Gastroesophageal sphincter (tissue), 4 donors: ENCODE results near the gene KIAA1217. TPM values are rescaled to one million over a fixed set of nuclear protein-coding genes. Genes with fewer than 3 reads are reported as not detected.

Source experiments
- ATAC-seq: fragments of 150-250 bp; one replicate; pipeline ENCODE4 v1.9.1; 2016; ENCODE audit warnings: mild to moderate bottlenecking, moderate library complexity
- H3K27ac ChIP-seq, 4 donors: fragments of 200-600 bp; sonication (generic) in 3 of 4; 1 replicate in 3 of 4; 2 replicates in 1 of 4; pipeline ENCODE4 v1.5.1; 2016 to 2019
- H3K27me3 ChIP-seq: fragments of 200-600 bp; sonication (generic); one replicate; pipeline ENCODE4 v1.5.1; 2019
- H3K36me3 ChIP-seq, 2 donors: fragments of 200-600 bp; sonication (generic); one replicate each; pipeline ENCODE4 v1.5.1; 2019; ENCODE audit warnings: control low read depth in 1 of 2
- H3K4me1 ChIP-seq, 3 donors: fragments of 200-600 bp; sonication (generic); 1 replicate in 2 of 3; 2 replicates in 1 of 3; pipeline ENCODE4 v1.5.1; 2016 to 2019; ENCODE audit warnings: control low read depth in 2 of 3
- H3K4me3 ChIP-seq, 2 donors: fragments of 200-600 bp; sonication (generic); one replicate each; pipeline ENCODE4 v1.5.1; 2019; ENCODE audit warnings: mild to moderate bottlenecking in 1 of 2, moderate library complexity in 1 of 2
- H3K9me3 ChIP-seq, 3 donors: fragments of 200-600 bp; sonication (generic); one replicate each; pipeline ENCODE4 v1.5.1; 2017 to 2019; ENCODE audit warnings: control low read depth in 2 of 3
- CTCF ChIP-seq, 4 experiments: fragments of 200-600 bp in 2 of 4; fragments of 450-650 bp in 2 of 4; sonication (generic) in 1 of 4; IDR thresholded peaks; one replicate each; pipeline ENCODE4 v1.5.1; 2017 to 2019; ENCODE audit warnings: antibody characterized with exemption in 4 of 4, mild to moderate bottlenecking in 2 of 4, moderate library complexity in 2 of 4
- EP300 ChIP-seq: sonication (generic); formaldehyde crosslinking; IDR thresholded peaks from one replicate; pipeline ENCODE4 v1.6.1; 2017; ENCODE audit warnings: antibody characterized with exemption, mild to moderate bottlenecking
- POLR2A ChIP-seq, 2 donors: fragments of 450-650 bp; IDR thresholded peaks; one replicate each; pipeline ENCODE4 v1.6.1; 2017; ENCODE audit warnings: antibody characterized with exemption in 2 of 2, mild to moderate bottlenecking in 2 of 2, moderate library complexity in 1 of 2
- POLR2AphosphoS5 ChIP-seq: sonication (generic); formaldehyde crosslinking; IDR thresholded peaks from one replicate; pipeline ENCODE4 v1.6.1; 2017; ENCODE audit warnings: antibody characterized with exemption
- WGBS, 2 donors: methylation state at CpG; one replicate each; pipeline ENCODE4 v1.1.5; 2018; ENCODE audit warnings: low coverage in 1 of 2; 5-methylcytosine and 5-hydroxymethylcytosine counted together
- total RNA-seq, 4 donors: library from RNA; depleted of rRNA; stranded (reverse); fragments of >200 nt; gene quantifications; one replicate each; pipeline ENCODE4 v1.1.0, GENCODE V29; 2016

Gene KIAA1217
- total RNA-seq, 4 donors from 2014 or later, result 9.7 to 15.3 (median 12.7) TPM

DNA sequence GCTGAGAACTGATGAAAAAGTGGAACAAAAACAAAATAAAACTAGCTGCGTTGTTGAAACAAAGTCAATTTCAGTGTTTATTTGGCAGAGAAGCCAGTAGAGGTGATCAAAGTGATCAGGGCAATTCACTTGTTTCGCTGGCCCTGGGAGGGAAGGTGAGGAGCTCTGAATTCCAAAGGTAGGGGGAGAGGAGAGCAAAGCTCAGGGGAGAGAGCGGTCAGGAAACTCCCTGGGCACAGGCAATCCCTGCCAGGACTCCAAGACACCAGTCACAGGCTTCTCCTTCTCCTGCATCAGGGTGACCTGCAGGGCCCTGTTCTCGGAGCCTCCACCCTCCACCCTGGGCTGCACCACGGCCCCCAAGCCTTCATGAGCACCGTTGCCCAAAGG is 6.8 kb upstream of the KIAA1217 start:
- H3K4me3 ChIP-seq, result no peak overlapping the region
- ATAC-seq, result no peak
- no peaks in the 10 kb centered on the region for H3K9me3 ChIP-seq
- H3K4me1 ChIP-seq, result peaks cover 0 to under 1% (median 0%) of the 10 kb centered on the region in 3 donors
- no peak overlapping the region for H3K27ac ChIP-seq
- WGBS, 2 donors, result 61 to 76% methylated on average over 3 to 6 of the region's 6 CpGs
- no peaks in the 10 kb centered on the region for H3K27me3 ChIP-seq
- no peaks in the 10 kb centered on the region for H3K36me3 ChIP-seq
- TF ChIP-seq CTCF (IDR thresholded peaks at IDR 0.05) (no peak), POLR2AphosphoS5 (no peak), POLR2A (IDR thresholded peaks at IDR 0.05) (no peak), EP300 (no peak)

GRCh38 chr10:24205821-24206220 is 3.1 kb upstream of the KIAA1217 start:
- H3K9me3 ChIP-seq, result no peaks in the 10 kb centered on the region
- WGBS, 2 donors, result 78 to 80% methylated on average over 6 of the region's 6 CpGs
- TF ChIP-seq CTCF (IDR thresholded peaks at IDR 0.05) (no peak), POLR2AphosphoS5 (no peak), EP300 (no peak), POLR2A (IDR thresholded peaks at IDR 0.05) (no peak)
- no peaks in the 10 kb centered on the region for H3K36me3 ChIP-seq
- no peak overlapping the region for H3K4me3 ChIP-seq
- no peak for ATAC-seq
- H3K4me1 ChIP-seq, result peaks cover 3 to 34% (median 5%) of the 10 kb centered on the region in 3 donors
- no peak overlapping the region for H3K27ac ChIP-seq
- no peaks in the 10 kb centered on the region for H3K27me3 ChIP-seq

- ATAC-seq, result no peak
- 68 to 74% methylated on average over 2 of the region's 2 CpGs for WGBS, 2 donors
- Histone ChIP-seq H3K36me3 (no peaks in the 10 kb centered on the region), H3K4me1 (peaks cover 3 to 36% (median 5%) of the 10 kb centered on the region in 3 donors), H3K27me3 (no peaks in the 10 kb centered on the region), H3K9me3 (no peaks in the 10 kb centered on the region), H3K4me3 (no peak overlapping the region), H3K27ac (peak overlapping the region in 2 of 4 donors; percentile 85 to 92)
- TF ChIP-seq POLR2AphosphoS5 (no peak), EP300 (no peak), CTCF (IDR thresholded peaks at IDR 0.05) (no peak), POLR2A (IDR thresholded peaks at IDR 0.05) (no peak)
Measured at GRCh38 chr10:24206334-24206733, 2.6 kb upstream of the KIAA1217 start.

- no peak overlapping the region for H3K4me3 ChIP-seq
- peaks cover 3 to 36% (median 5%) of the 10 kb centered on the region in 3 donors for H3K4me1 ChIP-seq
- TF ChIP-seq POLR2AphosphoS5 (no peak), CTCF (IDR thresholded peaks at IDR 0.05) (no peak), EP300 (no peak), POLR2A (IDR thresholded peaks at IDR 0.05) (no peak)
- no peaks in the 10 kb centered on the region for H3K9me3 ChIP-seq
- peak overlapping the region in 3 of 4 donors; percentile 85 to 92 (median 88) for H3K27ac ChIP-seq
- ATAC-seq, result no peak
- no peaks in the 10 kb centered on the region for H3K27me3 ChIP-seq
- H3K36me3 ChIP-seq, result no peaks in the 10 kb centered on the region
- WGBS, 2 donors, result 60 to 85% methylated on average over 1 to 3 of the region's 3 CpGs
Measured at GRCh38 chr10:24206926-24207325, 2.0 kb upstream of the KIAA1217 start.

GRCh38 chr10:24207341-24207740 is 1.6 kb upstream of the KIAA1217 start:
- Histone ChIP-seq H3K27ac (peak overlapping the region; percentile 43 to 92 (median 86)), H3K4me3 (no peak overlapping the region), H3K9me3 (no peaks in the 10 kb centered on the region), H3K36me3 (no peaks in the 10 kb centered on the region), H3K4me1 (peaks cover 3 to 36% (median 5%) of the 10 kb centered on the region in 3 donors), H3K27me3 (no peaks in the 10 kb centered on the region)
- WGBS, 2 donors, result 73 to 75% methylated on average over 5 of the region's 5 CpGs
- no peak for TF ChIP-seq POLR2A (IDR thresholded peaks at IDR 0.05)
- no peak for TF ChIP-seq CTCF (IDR thresholded peaks at IDR 0.05)
- TF ChIP-seq EP300, result no peak
- no peak for TF ChIP-seq POLR2AphosphoS5
- no peak for ATAC-seq
